ENCODE measurements around the gene VCAM1.
A peak's percentile ranks its signal among the peaks of the same experiment; 100 is the strongest.
"Not testable (repeated sequence)": the region's sequence is repeated elsewhere in the genome, so short reads cannot be mapped to it uniquely, and the experiment has no call there.

VCAM1 gene

DNA sequence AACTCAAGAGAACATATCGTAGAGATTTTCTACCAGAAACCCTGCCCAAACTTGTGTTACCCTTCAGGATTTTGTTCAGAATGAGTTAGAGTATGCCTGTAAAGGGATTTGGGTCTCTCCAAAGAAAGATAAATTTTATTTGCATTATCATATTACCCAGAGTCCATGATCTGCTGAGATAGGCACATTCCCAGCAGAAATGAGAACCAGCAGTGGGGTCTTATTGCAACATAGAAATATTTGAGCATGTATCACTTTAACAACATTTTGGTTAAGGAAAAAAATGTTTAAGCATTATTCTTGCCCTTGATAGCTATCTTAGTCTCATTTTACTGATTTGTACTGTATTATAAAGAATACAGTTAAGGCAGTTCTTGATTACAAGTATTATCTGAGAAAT is 10.6 kb downstream of the VCAM1 start:
- DNase-seq, result no peak

DNA sequence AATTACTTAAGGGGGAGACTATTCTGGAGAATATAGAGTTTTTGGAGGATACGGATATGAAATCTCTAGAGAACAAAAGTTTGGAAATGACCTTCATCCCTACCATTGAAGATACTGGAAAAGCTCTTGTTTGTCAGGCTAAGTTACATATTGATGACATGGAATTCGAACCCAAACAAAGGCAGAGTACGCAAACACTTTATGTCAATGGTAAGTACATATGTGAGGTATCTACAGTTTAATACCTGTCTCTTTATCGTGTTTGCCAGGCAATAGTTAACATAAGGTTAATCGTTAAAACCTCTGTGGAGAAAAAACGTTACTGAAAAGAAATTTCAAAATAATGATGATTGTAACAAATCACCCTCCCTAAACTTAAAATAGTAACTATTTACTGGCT is 11.8 kb downstream of the VCAM1 start:
- no peak for DNase-seq

GRCh38 chr1:100731758-100732157 is 12.2 kb downstream of the VCAM1 start:
- no peak for DNase-seq

- DNase-seq, result no peak
These were observed 15.1 kb downstream of the VCAM1 start for GRCh38 chr1:100734676-100735075.

- DNase-seq, result no peak
These were observed 15.7 kb downstream of the VCAM1 start for GRCh38 chr1:100735244-100735643.

DNA sequence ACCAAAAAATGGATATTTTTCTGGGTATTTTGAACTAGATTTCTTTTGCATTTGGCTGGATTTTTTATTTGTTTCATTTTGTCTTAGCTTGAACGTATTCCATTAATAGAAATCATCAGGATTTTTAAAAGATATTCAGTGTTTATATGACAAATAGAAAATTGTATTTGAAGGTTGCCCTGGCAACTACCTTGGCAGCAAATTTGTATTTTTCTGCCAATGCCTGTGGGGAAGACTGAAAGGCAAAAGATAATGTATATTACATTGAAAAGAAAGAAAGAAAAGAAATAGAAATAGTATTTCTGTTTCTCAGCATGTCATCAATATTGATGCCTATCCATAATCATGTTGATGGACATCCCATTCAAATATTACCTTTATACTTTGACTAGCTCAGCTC is 16.8 kb downstream of the VCAM1 start:
- no peak for DNase-seq

DNA sequence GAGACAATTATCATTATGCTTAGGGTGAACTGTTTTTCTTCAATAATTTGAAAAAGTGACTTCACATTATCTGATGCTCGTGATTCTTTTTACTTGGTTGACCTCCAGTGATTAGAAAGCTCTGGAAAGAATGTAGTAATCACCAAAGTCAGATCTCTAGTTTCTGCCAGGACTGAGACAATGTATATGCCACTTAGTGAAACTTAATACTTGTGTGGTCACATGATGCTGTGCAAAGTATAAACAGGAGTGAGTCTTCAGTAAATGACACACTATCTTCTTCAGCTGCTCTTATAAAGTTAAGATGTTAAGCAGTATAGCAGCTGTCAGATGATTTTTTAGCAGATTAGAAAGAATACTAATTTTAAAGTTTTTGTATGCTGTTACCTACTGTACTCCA is 17.2 kb downstream of the VCAM1 start:
- DNase-seq, result no peak

DNA sequence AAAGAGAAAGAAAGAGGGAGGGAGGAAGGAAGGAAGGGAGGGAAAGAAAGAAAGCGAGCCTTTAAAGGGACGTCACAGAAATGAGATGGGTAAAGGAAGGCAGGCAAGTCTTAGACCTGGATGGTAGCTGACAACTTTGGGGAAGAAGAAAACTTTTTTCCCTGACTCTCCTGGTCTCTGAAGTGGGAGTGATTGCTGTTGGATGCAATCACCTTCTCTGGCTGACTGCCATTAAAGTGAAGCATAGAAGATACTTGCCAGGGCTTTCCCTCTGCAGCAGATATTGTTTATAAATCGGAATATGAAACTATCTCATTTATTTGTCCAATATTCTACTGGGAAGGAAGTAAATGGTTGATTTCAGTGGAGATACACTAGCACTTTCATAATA is 27.0 kb downstream of the VCAM1 start:
- DNase-seq, result no peak

GRCh38 chr1:100747771-100748170 is 28.2 kb downstream of the VCAM1 start:
- no peak for DNase-seq

- no peak for DNase-seq
These were observed 30.7 kb downstream of the VCAM1 start for GRCh38 chr1:100750005-100750885.

- no peak for DNase-seq
These were observed 33.2 kb downstream of the VCAM1 start for GRCh38 chr1:100752791-100753190.

- no peak for DNase-seq
These were observed 38.4 kb downstream of the VCAM1 start for GRCh38 chr1:100757946-100758345.

GRCh38 chr1:100759188-100759587 is 39.6 kb downstream of the VCAM1 start:
- no peak for DNase-seq

DNA sequence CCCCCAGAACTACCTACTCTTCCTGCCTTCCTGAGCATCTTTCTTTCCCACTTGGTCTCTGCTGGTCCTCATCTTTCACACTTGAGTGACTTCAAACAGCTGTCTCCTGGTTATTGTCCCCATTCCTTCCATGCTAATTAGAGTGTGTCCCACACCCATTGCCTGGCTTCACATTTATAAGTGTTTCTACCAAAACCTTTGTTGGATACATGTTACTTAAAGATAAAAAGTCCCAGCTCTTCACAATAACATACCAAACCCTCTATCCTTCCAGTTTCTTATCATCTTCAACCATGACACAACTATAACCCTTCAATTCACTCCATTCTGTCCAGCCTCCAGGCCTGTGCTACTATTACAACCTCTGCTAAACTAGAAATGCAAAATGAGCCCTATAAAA is 41.0 kb downstream of the VCAM1 start:
- DNase-seq, result no peak

DNA sequence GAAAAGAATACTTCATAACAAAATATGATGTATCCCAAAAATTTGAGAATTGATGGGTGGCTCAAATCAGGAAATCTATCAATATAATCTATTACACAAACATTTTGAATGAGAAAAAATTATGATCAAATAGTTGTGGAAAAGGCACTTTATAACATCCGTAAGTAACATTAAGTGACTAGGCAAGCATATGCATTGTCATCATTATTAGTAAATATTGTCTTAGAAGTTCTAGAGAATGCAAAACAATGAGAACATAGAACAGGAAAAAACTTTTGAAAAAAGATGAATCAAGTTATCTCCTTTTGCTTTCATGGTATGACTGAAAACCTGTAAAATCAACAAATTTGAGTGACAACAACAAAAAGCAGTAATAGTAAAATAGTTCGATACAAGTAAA is 42.9 kb downstream of the VCAM1 start:
- no peak for DNase-seq

- peak in 1 of 2 donors; percentile 10 for DNase-seq
These were observed 47.8 kb downstream of the VCAM1 start for GRCh38 chr1:100767176-100767890.

DNA sequence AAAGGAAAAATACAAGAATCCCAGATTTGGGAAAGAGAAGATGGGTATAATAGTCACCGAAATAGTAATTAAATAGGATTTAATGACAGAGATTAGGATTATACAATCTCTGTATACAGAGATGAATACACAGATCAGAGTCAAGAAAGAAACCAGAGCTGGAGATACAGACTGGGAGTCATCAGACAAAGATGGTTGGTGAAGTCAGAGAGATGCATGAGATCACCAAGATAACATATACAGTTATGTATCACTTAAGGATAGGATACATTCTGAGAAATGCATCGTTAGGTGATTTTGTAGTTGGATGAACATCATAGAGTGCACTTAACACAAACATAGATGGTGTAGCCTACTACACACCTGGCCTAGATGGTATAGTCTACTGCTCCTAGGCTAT is 49.8 kb downstream of the VCAM1 start:
- no peak for DNase-seq

DNA sequence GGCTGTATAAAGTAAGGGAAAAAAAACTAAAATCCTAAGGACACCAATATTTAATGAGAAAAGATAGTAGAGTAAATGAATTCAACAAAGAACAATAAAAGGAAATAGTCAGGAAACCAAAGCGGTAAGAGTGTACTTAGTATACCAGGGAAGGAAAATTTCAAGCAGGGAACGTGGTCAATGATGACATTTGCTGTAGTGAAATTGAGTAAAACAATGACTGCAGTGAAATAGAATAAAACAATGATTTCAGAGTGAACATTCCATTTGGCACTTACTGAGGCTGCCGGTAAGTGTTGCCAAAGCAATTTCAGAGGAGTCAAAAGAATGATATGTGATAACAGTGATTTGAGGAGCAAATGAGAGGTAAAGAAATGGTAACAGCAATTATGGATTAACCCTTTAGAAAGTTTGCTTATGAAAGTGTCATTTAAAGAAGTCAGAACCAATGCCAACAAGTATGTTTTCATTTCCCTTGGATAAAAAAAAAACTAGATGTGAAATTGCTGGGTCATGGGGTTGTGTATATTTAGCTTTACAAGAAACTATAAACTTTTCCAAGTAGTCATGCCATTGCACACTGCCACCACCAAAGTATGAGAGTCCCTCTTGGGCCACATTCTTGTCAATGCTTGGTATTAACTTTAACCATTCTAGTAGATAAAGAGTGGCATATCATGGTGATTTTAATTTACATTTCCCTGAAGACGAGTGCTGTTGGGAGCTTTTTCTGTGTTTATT is 50.5 kb downstream of the VCAM1 start:
- peak; percentile 28 to 40 for DNase-seq

DNA sequence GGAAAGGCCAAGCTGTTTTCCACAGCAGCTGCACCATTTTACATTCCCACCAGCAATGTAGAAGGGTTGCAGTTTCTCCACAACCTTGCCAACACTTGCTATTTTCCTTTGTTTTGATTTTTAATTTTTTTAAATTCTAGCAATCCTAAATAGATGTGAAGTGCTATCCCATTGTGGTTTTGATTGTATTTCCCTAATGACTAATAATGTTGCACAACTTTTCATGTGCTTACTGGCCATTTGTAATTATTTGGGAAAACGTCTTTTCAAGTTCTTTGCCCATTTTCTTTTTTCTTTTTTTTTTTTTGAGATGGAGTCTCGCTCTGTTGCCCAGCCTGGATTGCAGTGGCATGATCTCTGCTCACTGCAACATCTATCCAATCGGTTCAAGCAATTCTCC is 53.9 kb downstream of the VCAM1 start:
- peak in 1 of 2 donors; percentile 24 for DNase-seq

DNA sequence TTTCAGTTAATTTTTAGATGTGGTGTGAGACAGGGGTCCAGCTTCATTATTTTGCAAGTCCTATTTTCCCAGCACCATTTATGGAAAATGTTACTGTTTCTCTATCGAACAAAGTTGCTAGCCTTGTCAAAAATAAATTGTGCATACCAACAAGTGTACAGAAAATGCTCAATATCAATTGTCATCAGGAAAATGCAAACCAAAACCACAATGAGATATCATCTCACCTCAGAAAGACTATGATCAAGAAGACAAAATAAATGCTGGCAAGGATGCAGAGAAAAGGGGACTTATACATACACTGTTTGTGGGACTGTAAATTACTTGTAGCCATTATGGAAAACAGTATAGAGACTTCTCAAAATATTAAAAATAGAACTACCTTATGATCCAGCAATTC is 54.8 kb downstream of the VCAM1 start:
- no peak for DNase-seq

DNA sequence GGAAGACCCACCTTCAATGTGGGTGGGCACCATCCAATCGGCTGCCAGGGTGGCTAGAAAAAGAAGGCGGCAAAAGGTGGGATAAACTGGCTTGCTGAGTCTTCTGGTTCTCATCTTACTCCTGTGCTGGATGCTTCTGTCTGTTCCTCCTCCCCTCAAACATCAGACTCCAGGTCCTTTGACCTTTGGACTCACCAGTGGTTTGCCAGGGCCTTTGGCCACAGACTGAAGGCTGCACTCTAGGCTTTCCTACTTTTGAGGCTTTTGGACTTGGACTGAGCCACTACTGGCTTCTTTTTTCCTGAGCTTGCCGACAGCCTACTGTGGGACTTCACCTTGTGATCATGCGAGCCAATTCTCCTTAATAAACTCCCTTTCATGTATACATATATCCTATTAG is 55.9 kb downstream of the VCAM1 start:
- no peak for DNase-seq

- no peak for DNase-seq
These were observed 59.2 kb downstream of the VCAM1 start for GRCh38 chr1:100778748-100779147.

- no peak for DNase-seq
These were observed 61.3 kb downstream of the VCAM1 start for GRCh38 chr1:100780814-100781213.

- DNase-seq, result not testable (repeated sequence)
These were observed 62.2 kb downstream of the VCAM1 start for GRCh38 chr1:100781728-100782127.

Data from inflammatory macrophage treated with lipopolysaccharide for 1 hour (primary cell).